K562 (cell line): ENCODE measurements around the gene ABCD3. TPM values are rescaled to one million over a fixed set of nuclear protein-coding genes. Genes with fewer than 3 reads are reported as not detected.

Source experiments
- AFF4 ChIP-seq: sonication (generic); formaldehyde crosslinking; IDR thresholded peaks from 2 replicates; pipeline ENCODE4 v1.8.0; 2023; ENCODE audit warnings: mild to moderate bottlenecking, missing genetic modification reagents
- ARID3A ChIP-seq: IDR thresholded peaks from 2 replicates; pipeline ENCODE4 v1.6.1; 2012; ENCODE audit warnings: low read depth, low read length, improper control_type of control experiment, borderline replicate concordance
- ATF2 ChIP-seq: sonication (generic); formaldehyde crosslinking; IDR thresholded peaks from 2 replicates; pipeline ENCODE4 v1.8.1; 2022; ENCODE audit warnings: missing genetic modification reagents
- EGR1 ChIP-seq: fragments of 450-650 bp; conservative IDR thresholded peaks from 2 replicates; pipeline ENCODE4 v1.6.1; 2017; ENCODE audit warnings: mild to moderate bottlenecking
- ELK1 ChIP-seq: sonication (generic); formaldehyde crosslinking; IDR thresholded peaks from 2 replicates; pipeline ENCODE4 v1.8.1; 2022; ENCODE audit warnings: missing genetic modification reagents
- ETV5 ChIP-seq: sonication (generic); formaldehyde crosslinking; IDR thresholded peaks from 2 replicates; pipeline ENCODE4 v1.4.0; 2020; ENCODE audit warnings: low read depth, mild to moderate bottlenecking, missing genetic modification reagents
- HMGN3 ChIP-seq: IDR thresholded peaks from 2 replicates; pipeline ENCODE4 v1.6.1; 2011; ENCODE audit warnings: borderline replicate concordance, low read depth, mild to moderate bottlenecking, mixed read lengths, low read length; ENCODE audit not compliant: insufficient read length; ENCODE audit errors: extremely low read depth
- ILK ChIP-seq: fragments of 450-650 bp; IDR thresholded peaks from 2 replicates; pipeline ENCODE4 v1.6.1; 2016; ENCODE audit warnings: missing genetic modification characterization, low read depth, mild to moderate bottlenecking, missing compliant biosample characterization, moderate library complexity, borderline replicate concordance
- JUN ChIP-seq, 2 experiments: sonication (generic) in 1 of 2; formaldehyde crosslinking in 1 of 2; IDR thresholded peaks; 2 replicates each; pipeline versions ENCODE4 v1.6.1 to v1.8.0; 2012 to 2022; ENCODE audit warnings: borderline replicate concordance in 2 of 2, mild to moderate bottlenecking in 2 of 2, improper control_type of control experiment in 1 of 2, low read depth in 1 of 2, low read length in 1 of 2, missing genetic modification reagents in 1 of 2
- KLF6 ChIP-seq: fragments of 250-450 bp; sonication (Bioruptor Pico); IDR thresholded peaks from 2 replicates; pipeline ENCODE4 v1.4.0; 2020; ENCODE audit warnings: mild to moderate bottlenecking, moderate library complexity, borderline replicate concordance
- MEF2A ChIP-seq: IDR thresholded peaks from 2 replicates; pipeline ENCODE4 v1.6.1; 2011; ENCODE audit warnings: low read depth, mild to moderate bottlenecking, low read length, moderate library complexity; ENCODE audit not compliant: control insufficient read depth
- PML ChIP-seq: IDR thresholded peaks from 2 replicates; pipeline ENCODE4 v1.6.1; 2012; ENCODE audit warnings: low read length, inconsistent platforms
- RFX1 ChIP-seq: fragments of 450-650 bp; IDR thresholded peaks from 2 replicates; pipeline ENCODE4 v1.6.1; 2016; ENCODE audit warnings: mild to moderate bottlenecking, moderate library complexity
- SMARCC2 ChIP-seq: fragments of 450-650 bp; IDR thresholded peaks from 2 replicates; pipeline ENCODE4 v1.6.1; 2017; ENCODE audit warnings: antibody characterized with exemption, moderate library complexity, mild to moderate bottlenecking, low read depth
- ZBTB7A ChIP-seq: IDR thresholded peaks from 2 replicates; pipeline ENCODE4 v1.6.1; 2011; ENCODE audit warnings: low read depth, mild to moderate bottlenecking, low read length, moderate library complexity, borderline replicate concordance; ENCODE audit not compliant: control insufficient read depth
- ZNF12 ChIP-seq: sonication (generic); formaldehyde crosslinking; IDR thresholded peaks from 2 replicates; pipeline ENCODE4 v1.4.0; 2020; ENCODE audit warnings: mild to moderate bottlenecking, missing genetic modification reagents
- ZNF134 ChIP-seq: fragments of 250-450 bp; sonication (Bioruptor Pico); conservative IDR thresholded peaks from 2 replicates; pipeline ENCODE4 v1.4.0; 2020
- ZNF274 ChIP-seq: IDR thresholded peaks from 2 replicates; pipeline ENCODE4 v1.6.1; 2011; ENCODE audit warnings: low read depth, mild to moderate bottlenecking, low read length, moderate library complexity, borderline replicate concordance
- ZNF316 ChIP-seq: fragments of 450-650 bp; IDR thresholded peaks from 2 replicates; pipeline ENCODE4 v1.6.1; 2016
- polyA plus RNA-seq, 8 experiments: library from polyadenylated mRNA; depleted of rRNA in 4 of 8; stranded (reverse) in 5 of 8; unstranded in 3 of 8; fragments of >200 nt; fragmentation: Nextera tagmentation in 2 of 8; fragmentation: Illumina TruSeq in 1 of 8; extraction: Ambion mirVana in 2 of 8; extraction: Trizol in 1 of 8; gene quantifications; 2 replicates each; pipeline versions ENCODE4 v1.2.1 to v1.2.3, GENCODE V29; 2011 to 2014; ENCODE audit warnings: inconsistent platforms in 1 of 8, missing spikeins in 1 of 8
- total RNA-seq, 7 experiments: library from RNA; depleted of rRNA in 6 of 7; stranded (reverse); fragments of >200 nt in 6 of 7; fragmentation: Illumina TruSeq in 2 of 7; extraction: Trizol in 2 of 7; gene quantifications; 2 replicates each; pipeline versions ENCODE4 v1.2.1 to v1.2.3, GENCODE V29; 2011 to 2021; ENCODE audit warnings: low replicate concordance in 1 of 7

ABCD3 gene
- total and polyA plus RNA-seq, 9 of the 15 experiments (the other 6 are each of a cell fraction or from before 2014, with no cell fraction given): 11.0 to 30.7 (median 15.5) TPM

GRCh38 chr1:94541246-94542087 lies 123.3 kb downstream of the ABCD3 start, which contains the start of gene F3 (continued):
- no peak for TF ChIP-seq AFF4 (CRISPR knock-in tag)
- no peak for TF ChIP-seq ZNF12 (CRISPR knock-in tag)
- no peak for TF ChIP-seq ZBTB7A
- no peak for TF ChIP-seq MEF2A
- TF ChIP-seq ATF2 (CRISPR knock-in tag): no peak
- no peak for TF ChIP-seq ILK (tag)
- no peak for TF ChIP-seq HMGN3
- no peak for TF ChIP-seq ZNF134
- TF ChIP-seq ELK1 (CRISPR knock-in tag): no peak
- peak; percentile 89 for TF ChIP-seq JUN (IDR thresholded peaks at IDR 0.05; ENCODE audit: borderline replicate concordance, low read depth, low read length)
- no peak for TF ChIP-seq JUN (CRISPR knock-in tag; IDR thresholded peaks at IDR 0.05; ENCODE audit: borderline replicate concordance)
- TF ChIP-seq EGR1: 0 out of 2 replicates have a peak, but pooled peaks have one; percentile 51
- no peak for TF ChIP-seq KLF6 (CRISPR knock-in tag)
- no peak for TF ChIP-seq RFX1
- no peak for TF ChIP-seq SMARCC2
- TF ChIP-seq ZNF316: no peak
- TF ChIP-seq PML: no peak
- no peak for TF ChIP-seq ZNF274
- TF ChIP-seq ETV5: no peak
- TF ChIP-seq ARID3A: no peak
